Measurements from ENCODE around the gene GATAD2B.
"Not testable (repeated sequence)": the region's sequence is repeated elsewhere in the genome, so short reads cannot be mapped to it uniquely, and the experiment has no call there.

GATAD2B gene

GRCh38 chr1:153886127-153886526, 36.6 kb downstream of the GATAD2B start:
- DNase-seq (ENCODE audit: low spot score) = no peak

GRCh38 chr1:153883223-153883622, 39.5 kb downstream of the GATAD2B start:
- no peak for DNase-seq (ENCODE audit: low spot score)

GRCh38 chr1:153882296-153882912, 40.4 kb downstream of the GATAD2B start:
- DNase-seq (ENCODE audit: low spot score) = no peak

- DNase-seq (ENCODE audit: low spot score) = peak; percentile 21
These were observed 41.0 kb downstream of the GATAD2B start for GRCh38 chr1:153881751-153882150.

- DNase-seq (ENCODE audit: low spot score) = peak; percentile 97
These were observed 41.8 kb downstream of the GATAD2B start for GRCh38 chr1:153880962-153881361.

GRCh38 chr1:153880024-153880423, 42.7 kb downstream of the GATAD2B start:
- no peak for DNase-seq (ENCODE audit: low spot score)

- no peak for DNase-seq (ENCODE audit: low spot score)
These were observed 45.7 kb downstream of the GATAD2B start for GRCh38 chr1:153877112-153877511.

GRCh38 chr1:153872934-153873333, 49.8 kb downstream of the GATAD2B start:
- DNase-seq (ENCODE audit: low spot score) = no peak

GRCh38 chr1:153872331-153872730, 50.4 kb downstream of the GATAD2B start:
- DNase-seq (ENCODE audit: low spot score) = no peak

- DNase-seq (ENCODE audit: low spot score) = no peak
These were observed 53.3 kb downstream of the GATAD2B start for GRCh38 chr1:153869486-153869885.

GRCh38 chr1:153866045-153866850, 56.5 kb downstream of the GATAD2B start:
- no peak for DNase-seq (ENCODE audit: low spot score)

- DNase-seq (ENCODE audit: low spot score) = no peak
These were observed 62.5 kb downstream of the GATAD2B start for GRCh38 chr1:153860285-153860684.

- no peak for DNase-seq (ENCODE audit: low spot score)
These were observed 65.3 kb downstream of the GATAD2B start for GRCh38 chr1:153857505-153857904.

- no peak for DNase-seq (ENCODE audit: low spot score)
These were observed 66.0 kb downstream of the GATAD2B start for GRCh38 chr1:153856763-153857162.

GRCh38 chr1:153852170-153852569, 70.6 kb downstream of the GATAD2B start:
- DNase-seq (ENCODE audit: low spot score) = no peak

GRCh38 chr1:153849487-153850185, 73.1 kb downstream of the GATAD2B start:
- no peak for DNase-seq (ENCODE audit: low spot score)

- no peak for DNase-seq (ENCODE audit: low spot score)
These were observed 74.0 kb downstream of the GATAD2B start for GRCh38 chr1:153848805-153849204.

GRCh38 chr1:153845158-153845557, 77.6 kb downstream of the GATAD2B start:
- no peak for DNase-seq (ENCODE audit: low spot score)

- not testable (repeated sequence) for DNase-seq (ENCODE audit: low spot score)
These were observed 78.4 kb downstream of the GATAD2B start for GRCh38 chr1:153844349-153844748.

- DNase-seq (ENCODE audit: low spot score) = no peak
These were observed 80.7 kb downstream of the GATAD2B start for GRCh38 chr1:153842006-153842471.

GRCh38 chr1:153841463-153841994, 81.2 kb downstream of the GATAD2B start:
- no peak for DNase-seq (ENCODE audit: low spot score)

- not testable (repeated sequence) for DNase-seq (ENCODE audit: low spot score)
These were observed 82.0 kb downstream of the GATAD2B start for GRCh38 chr1:153840774-153841173.

- not testable (repeated sequence) for DNase-seq (ENCODE audit: low spot score)
These were observed 88.8 kb downstream of the GATAD2B start for GRCh38 chr1:153833968-153834367.
